Body of pancreas (tissue), 4 donors: Measurements from ENCODE around the gene MRGPRE.

Experiments
- CTCF ChIP-seq, 7 experiments: fragments of 450-650 bp in 4 of 7; fragments of 200-600 bp in 3 of 7; sonication (generic) in 3 of 7; IDR thresholded peaks; one replicate each; pipeline ENCODE4 v1.5.1; 2016 to 2019; ENCODE audit warnings: antibody characterized with exemption in 7 of 7
- POLR2A ChIP-seq, 3 donors: fragments of 450-650 bp; IDR thresholded peaks; one replicate each; pipeline ENCODE4 v1.6.1; 2016; ENCODE audit warnings: antibody characterized with exemption in 3 of 3, mild to moderate bottlenecking in 2 of 3

DNA sequence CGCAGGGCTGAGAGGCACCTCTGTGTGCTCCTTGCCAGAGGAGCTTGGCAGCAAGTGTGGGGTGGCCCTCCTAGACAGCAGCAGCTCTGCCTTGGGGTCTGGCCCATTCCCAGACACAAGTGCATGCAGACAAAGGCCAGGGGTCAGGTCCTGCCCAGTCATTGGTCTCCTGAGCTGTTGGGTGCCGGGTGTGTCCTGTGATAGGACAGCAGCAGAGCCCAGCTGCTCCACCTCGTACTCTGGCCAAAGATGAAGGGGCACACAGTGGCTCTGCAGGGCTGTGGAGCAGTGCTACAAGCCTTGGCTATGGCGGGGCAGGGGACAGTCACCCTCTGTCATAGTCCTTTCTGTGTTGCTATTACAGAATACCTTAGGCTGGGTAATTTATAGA lies 49.8 kb downstream of the MRGPRE start:
- TF ChIP-seq CTCF (IDR thresholded peaks at IDR 0.05) (no peak), POLR2A (IDR thresholded peaks at IDR 0.05) (no peak)
